ENCODE results near the gene CXorf38. TPM values are rescaled to one million over a fixed set of nuclear protein-coding genes. Genes with fewer than 3 reads are reported as not detected.
A peak's percentile ranks its signal among the peaks of the same experiment; 100 is the strongest.

CXorf38 gene
- total and polyA plus RNA-seq, 2 experiments from 2014 or later, result 6.5 to 8.8 TPM

DNA sequence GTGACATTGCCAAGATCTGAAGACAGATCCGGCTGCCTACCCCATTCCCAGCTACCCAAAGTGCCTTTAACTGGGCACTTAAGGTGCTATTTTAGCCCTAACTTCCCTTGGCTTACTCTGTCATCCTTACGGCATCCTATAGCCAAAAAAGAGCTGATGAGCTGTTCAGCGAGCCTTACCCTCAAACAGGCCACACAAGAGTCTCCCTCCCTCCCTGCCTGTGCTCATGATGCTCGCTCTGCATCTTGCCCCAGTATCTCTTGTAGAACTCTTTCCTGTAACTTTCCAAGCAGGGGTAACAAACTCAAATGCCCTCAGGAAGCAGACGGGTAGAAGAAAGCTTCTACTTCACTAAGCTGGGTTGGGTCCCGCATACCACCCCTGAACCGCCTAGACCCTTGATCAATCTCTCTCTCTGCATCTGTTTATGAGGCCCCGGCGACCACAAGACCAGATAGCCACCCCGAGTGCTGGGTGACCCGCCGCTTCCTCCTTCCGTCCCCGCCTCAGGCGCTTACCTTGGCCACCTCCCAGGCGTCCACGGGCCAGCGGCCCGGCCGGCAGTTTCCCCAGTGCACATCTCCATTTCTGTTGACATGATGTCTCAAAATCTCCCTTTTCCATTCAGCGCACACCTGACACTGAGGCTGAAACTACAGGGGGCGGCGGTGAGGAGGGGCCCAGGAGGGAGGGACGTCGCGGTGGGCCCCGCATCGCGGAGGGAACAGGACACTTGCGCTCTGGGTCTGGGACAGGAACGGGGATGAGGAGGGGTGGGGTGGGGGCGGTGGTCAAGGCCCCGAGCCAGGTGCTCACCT lies 663 bp downstream of the CXorf38 start (continued):
- TF ChIP-seq, protein P1, sequence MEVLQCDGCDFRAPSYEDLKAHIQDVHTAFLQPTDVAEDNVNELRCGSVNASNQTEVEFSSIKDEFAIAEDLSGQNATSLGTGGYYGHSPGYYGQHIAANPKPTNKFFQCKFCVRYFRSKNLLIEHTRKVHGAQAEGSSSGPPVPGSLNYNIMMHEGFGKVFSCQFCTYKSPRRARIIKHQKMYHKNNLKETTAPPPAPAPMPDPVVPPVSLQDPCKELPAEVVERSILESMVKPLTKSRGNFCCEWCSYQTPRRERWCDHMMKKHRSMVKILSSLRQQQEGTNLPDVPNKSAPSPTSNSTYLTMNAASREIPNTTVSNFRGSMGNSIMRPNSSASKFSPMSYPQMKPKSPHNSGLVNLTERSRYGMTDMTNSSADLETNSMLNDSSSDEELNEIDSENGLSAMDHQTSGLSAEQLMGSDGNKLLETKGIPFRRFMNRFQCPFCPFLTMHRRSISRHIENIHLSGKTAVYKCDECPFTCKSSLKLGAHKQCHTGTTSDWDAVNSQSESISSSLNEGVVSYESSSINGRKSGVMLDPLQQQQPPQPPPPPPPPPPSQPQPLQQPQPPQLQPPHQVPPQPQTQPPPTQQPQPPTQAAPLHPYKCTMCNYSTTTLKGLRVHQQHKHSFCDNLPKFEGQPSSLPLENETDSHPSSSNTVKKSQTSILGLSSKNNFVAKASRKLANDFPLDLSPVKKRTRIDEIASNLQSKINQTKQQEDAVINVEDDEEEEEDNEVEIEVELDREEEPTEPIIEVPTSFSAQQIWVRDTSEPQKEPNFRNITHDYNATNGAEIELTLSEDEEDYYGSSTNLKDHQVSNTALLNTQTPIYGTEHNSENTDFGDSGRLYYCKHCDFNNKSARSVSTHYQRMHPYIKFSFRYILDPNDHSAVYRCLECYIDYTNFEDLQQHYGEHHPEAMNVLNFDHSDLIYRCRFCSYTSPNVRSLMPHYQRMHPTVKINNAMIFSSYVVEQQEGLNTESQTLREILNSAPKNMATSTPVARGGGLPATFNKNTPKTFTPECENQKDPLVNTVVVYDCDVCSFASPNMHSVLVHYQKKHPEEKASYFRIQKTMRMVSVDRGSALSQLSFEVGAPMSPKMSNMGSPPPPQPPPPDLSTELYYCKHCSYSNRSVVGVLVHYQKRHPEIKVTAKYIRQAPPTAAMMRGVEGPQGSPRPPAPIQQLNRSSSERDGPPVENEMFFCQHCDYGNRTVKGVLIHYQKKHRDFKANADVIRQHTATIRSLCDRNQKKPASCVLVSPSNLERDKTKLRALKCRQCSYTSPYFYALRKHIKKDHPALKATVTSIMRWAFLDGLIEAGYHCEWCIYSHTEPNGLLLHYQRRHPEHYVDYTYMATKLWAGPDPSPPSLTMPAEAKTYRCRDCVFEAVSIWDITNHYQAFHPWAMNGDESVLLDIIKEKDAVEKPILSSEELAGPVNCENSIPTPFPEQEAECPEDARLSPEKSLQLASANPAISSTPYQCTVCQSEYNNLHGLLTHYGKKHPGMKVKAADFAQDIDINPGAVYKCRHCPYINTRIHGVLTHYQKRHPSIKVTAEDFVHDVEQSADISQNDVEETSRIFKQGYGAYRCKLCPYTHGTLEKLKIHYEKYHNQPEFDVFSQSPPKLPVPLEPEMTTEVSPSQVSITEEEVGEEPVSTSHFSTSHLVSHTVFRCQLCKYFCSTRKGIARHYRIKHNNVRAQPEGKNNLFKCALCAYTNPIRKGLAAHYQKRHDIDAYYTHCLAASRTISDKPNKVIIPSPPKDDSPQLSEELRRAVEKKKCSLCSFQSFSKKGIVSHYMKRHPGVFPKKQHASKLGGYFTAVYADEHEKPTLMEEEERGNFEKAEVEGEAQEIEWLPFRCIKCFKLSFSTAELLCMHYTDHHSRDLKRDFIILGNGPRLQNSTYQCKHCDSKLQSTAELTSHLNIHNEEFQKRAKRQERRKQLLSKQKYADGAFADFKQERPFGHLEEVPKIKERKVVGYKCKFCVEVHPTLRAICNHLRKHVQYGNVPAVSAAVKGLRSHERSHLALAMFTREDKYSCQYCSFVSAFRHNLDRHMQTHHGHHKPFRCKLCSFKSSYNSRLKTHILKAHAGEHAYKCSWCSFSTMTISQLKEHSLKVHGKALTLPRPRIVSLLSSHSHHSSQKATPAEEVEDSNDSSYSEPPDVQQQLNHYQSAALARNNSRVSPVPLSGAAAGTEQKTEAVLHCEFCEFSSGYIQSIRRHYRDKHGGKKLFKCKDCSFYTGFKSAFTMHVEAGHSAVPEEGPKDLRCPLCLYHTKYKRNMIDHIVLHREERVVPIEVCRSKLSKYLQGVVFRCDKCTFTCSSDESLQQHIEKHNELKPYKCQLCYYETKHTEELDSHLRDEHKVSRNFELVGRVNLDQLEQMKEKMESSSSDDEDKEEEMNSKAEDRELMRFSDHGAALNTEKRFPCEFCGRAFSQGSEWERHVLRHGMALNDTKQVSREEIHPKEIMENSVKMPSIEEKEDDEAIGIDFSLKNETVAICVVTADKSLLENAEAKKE (CRISPR knock-in tag; IDR thresholded peaks at IDR 0.05), result no peak
- TF ChIP-seq STAT1 (IDR thresholded peaks at IDR 0.05; ENCODE audit: unreplicated experiment) (no peak), ZNF114 (CRISPR knock-in tag; IDR thresholded peaks at IDR 0.05) (no peak)
- TF ChIP-seq, protein P2, sequence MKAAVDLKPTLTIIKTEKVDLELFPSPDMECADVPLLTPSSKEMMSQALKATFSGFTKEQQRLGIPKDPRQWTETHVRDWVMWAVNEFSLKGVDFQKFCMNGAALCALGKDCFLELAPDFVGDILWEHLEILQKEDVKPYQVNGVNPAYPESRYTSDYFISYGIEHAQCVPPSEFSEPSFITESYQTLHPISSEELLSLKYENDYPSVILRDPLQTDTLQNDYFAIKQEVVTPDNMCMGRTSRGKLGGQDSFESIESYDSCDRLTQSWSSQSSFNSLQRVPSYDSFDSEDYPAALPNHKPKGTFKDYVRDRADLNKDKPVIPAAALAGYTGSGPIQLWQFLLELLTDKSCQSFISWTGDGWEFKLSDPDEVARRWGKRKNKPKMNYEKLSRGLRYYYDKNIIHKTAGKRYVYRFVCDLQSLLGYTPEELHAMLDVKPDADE (IDR thresholded peaks at IDR 0.05), result no peak

DNA sequence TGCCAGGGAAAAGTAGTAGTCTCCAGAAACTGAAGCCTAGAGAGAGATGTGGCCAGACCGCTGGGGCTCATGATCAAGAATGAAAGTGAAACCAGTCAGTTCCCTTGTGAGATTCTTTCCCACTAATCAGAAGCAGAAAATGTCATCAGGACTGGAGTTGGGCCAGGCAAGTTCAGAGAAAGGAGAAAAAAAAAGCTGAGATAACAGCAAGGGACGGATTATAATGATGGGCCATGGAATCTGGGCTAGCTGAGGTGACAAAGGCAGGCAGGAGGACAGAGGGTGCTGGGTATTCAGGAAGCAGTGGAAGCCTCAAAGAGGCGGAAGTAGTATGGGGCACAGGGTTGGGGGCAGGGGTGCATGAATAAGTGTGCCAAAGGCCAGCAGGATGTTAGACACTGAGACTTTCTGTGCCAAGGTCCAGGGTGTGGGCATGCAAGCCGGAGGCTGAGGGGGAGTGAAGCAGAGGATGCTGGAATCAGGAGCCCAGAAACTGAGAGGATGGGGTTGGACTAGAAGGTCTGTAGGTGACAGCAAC lies 2.5 kb downstream of the CXorf38 start:
- Histone ChIP-seq H3K27ac (ENCODE audit: low read depth) (no peak overlapping the region), H3K79me2 (replicated peaks; ENCODE audit: insufficient read depth) (peaks cover 18% of the 10 kb centered on the region), H3K4me3 (no peak overlapping the region), H3K4me1 (ENCODE audit: insufficient read depth) (no peaks in the 10 kb centered on the region), H4K20me1 (replicated peaks; ENCODE audit: insufficient read depth) (no peaks in the 10 kb centered on the region), H3K27me3 (ENCODE audit: insufficient read depth) (no peaks in the 10 kb centered on the region), H2AFZ (no peak overlapping the region), H3F3A (replicated peaks; ENCODE audit: low read depth) (0 out of 2 replicates have a peak, but pooled peaks cover 10% of the 10 kb centered on the region), H3K4me2 (no peak overlapping the region), H3K9me2 (ENCODE audit: insufficient read depth) (no peaks in the 10 kb centered on the region), H3K36me3 (ENCODE audit: insufficient read depth) (0 out of 2 replicates have a peak, but pooled peaks cover 6% of the 10 kb centered on the region)
- Mint-ChIP-seq H3K27me3 (ENCODE audit: insufficient read depth, low read depth, poor library complexity) (peaks cover 7% of the 10 kb centered on the region), H3K36me3 (ENCODE audit: low read depth) (peaks cover 9% of the 10 kb centered on the region), H3K4me3 (peak overlapping the region; percentile 63), H3K4me1 (peaks cover 14% of the 10 kb centered on the region), H3K9me3 (peaks cover 5% of the 10 kb centered on the region; the same call in 2 of the 3 replicates), H3K27ac (peak overlapping the region; percentile 61)
- ATAC-seq (no peak), DNase-seq (ENCODE audit: low spot score) (no peak)
- no peak for TF ChIP-seq EZH2 (IDR thresholded peaks at IDR 0.05; ENCODE audit: low read depth, unreplicated experiment)
- no peak for TF ChIP-seq ZNF114 (CRISPR knock-in tag; IDR thresholded peaks at IDR 0.05)
- no peak for TF ChIP-seq POLR2AphosphoS5 (IDR thresholded peaks at IDR 0.05; ENCODE audit: low read depth)
- no peak for TF ChIP-seq JUNB (IDR thresholded peaks at IDR 0.05; ENCODE audit: unreplicated experiment)
- TF ChIP-seq STAT1 (IDR thresholded peaks at IDR 0.05; ENCODE audit: unreplicated experiment), result no peak

Data from GM23338 (cell line).